Activated CD8-positive, alpha-beta memory T cell treated with anti-CD3 and anti-CD28 coated beads for 36 hours (primary cell): ENCODE measurements around the gene ATAD3B. TPM values are rescaled to one million over a fixed set of nuclear protein-coding genes. Genes with fewer than 3 reads are reported as not detected.
"Not testable (repeated sequence)": the region's sequence is repeated elsewhere in the genome, so short reads cannot be mapped to it uniquely, and the experiment has no call there.

Experiments
- CTCF ChIA-PET: fragments of 350-600 bp; sonication (Branson Sonifier 250); formaldehyde crosslinking; loops from one replicate; lab custom pipeline; 2021; ENCODE audit warnings: antibody characterized with exemption; lab: Charles Lee
- POLR2A ChIA-PET: fragments of 350-600 bp; sonication (Branson Sonifier 250); formaldehyde crosslinking; loops from one replicate; lab custom pipeline; 2021; ENCODE audit warnings: antibody characterized with exemption; lab: Charles Lee
- total RNA-seq, 2 experiments: library from RNA; stranded (reverse); gene quantifications; one replicate each; pipeline ENCODE4 v1.2.3, GENCODE V29; 2021

The ATAD3B gene
- total RNA-seq, 2 experiments from 2014 or later, result 82.9 to 93.1 TPM

DNA sequence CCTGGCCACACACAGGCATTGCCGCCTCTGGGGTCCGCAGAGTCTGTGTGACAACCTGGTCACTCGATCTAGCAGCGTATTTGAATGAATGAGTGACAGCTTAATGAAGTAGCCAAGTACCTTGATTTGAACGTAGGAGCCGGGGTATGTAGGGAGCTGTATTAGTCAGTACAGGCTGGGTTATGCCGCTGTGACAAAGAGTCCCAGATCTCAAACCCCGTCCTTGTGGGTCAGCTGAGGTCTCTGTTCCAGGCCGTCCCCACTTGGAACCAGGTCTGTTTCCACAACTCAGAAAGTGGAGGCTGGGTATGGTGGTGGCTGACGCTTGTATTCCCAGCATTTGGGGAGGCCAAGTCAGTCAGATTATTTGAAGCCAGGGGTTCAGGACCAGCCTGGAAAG, 20.0 kb downstream of the ATAD3B start:
- CTCF ChIA-PET, result no interaction called here
- POLR2A ChIA-PET, result no interaction called here

- CTCF ChIA-PET, POLR2A ChIA-PET: not testable (repeated sequence)
Measured at GRCh38 chr1:1494311-1494710, 22.7 kb downstream of the ATAD3B start.

DNA sequence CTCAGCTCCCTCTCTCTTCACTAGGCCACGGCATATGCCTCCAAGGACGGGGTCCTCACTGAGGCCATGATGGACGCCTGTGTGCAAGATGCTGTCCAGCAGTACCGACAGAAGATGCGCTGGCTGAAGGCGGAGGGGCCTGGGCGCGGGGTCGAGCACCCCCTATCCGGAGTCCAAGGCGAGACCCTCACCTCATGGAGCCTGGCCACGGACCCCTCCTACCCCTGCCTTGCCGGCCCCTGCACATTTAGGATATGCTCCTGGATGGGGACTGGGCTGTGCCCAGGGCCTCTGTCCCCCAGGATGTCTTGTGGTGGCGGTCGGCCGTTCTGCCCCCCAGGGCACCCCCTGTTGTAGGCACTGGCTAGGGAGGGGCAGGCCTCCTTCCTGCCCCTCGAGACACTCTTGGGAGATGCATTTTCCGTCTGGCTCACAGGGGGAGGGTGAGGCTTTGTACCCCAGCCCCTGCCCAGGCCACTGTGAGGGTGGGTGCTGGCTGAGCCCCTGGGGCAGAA, 24.0 kb downstream of the ATAD3B start:
- POLR2A ChIA-PET, CTCF ChIA-PET: not testable (repeated sequence)

- ChIA-PET CTCF (interaction anchor here (0.7 to 1.7 kb wide), 5 partner anchors 21 to 385 kb away, joined by 3 to 5 read pairs (median 3); no protein-coding TSS in a partner anchor), POLR2A (interaction anchor here (1.0 kb wide), 1 partner anchor 157 kb away, joined by 3 read pairs; no protein-coding TSS in a partner anchor)
Measured at GRCh38 chr1:1504777-1505365, 33.3 kb downstream of the ATAD3B start.

DNA sequence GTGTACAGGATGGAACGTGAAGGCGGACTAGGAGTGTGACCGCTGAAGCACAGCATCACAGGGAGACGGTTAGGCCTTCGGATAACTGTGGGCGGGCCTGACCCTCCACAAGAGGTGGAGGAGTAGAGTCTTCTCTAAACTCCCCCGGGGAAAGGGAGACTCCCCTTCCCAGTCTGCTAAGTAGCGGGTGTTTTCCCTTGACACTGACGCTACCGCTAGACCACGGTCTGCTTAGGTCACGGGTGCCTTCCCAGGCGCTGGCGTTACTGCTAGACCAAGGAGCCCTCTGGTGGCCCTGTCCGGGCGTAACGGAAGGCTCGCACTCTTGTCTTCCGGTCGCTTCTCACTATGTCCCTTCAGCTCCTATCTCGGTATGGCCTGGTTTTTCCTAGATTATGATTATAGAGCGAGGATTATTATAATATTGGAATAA, 33.8 kb downstream of the ATAD3B start:
- POLR2A ChIA-PET, result interaction anchor here (1.0 kb wide), 1 partner anchor 157 kb away, joined by 3 read pairs; no protein-coding TSS in a partner anchor
- CTCF ChIA-PET, result interaction anchor here (0.7 to 1.7 kb wide), 5 partner anchors 22 to 386 kb away, joined by 3 to 5 read pairs (median 3); partner anchors contain the start of gene AURKAIP1

GRCh38 chr1:1505801-1506200, 34.2 kb downstream of the ATAD3B start:
- POLR2A ChIA-PET, result interaction anchor here (1.0 kb wide), 1 partner anchor 157 kb away, joined by 3 read pairs; no protein-coding TSS in a partner anchor
- CTCF ChIA-PET, result interaction anchor here (0.7 to 1.3 kb wide), 3 partner anchors 65 to 386 kb away, joined by 3 to 4 read pairs (median 3); partner anchors contain the start of gene AURKAIP1

GRCh38 chr1:1507305-1507704, 35.7 kb downstream of the ATAD3B start:
- CTCF ChIA-PET, result no interaction called here
- POLR2A ChIA-PET, result no interaction called here

DNA sequence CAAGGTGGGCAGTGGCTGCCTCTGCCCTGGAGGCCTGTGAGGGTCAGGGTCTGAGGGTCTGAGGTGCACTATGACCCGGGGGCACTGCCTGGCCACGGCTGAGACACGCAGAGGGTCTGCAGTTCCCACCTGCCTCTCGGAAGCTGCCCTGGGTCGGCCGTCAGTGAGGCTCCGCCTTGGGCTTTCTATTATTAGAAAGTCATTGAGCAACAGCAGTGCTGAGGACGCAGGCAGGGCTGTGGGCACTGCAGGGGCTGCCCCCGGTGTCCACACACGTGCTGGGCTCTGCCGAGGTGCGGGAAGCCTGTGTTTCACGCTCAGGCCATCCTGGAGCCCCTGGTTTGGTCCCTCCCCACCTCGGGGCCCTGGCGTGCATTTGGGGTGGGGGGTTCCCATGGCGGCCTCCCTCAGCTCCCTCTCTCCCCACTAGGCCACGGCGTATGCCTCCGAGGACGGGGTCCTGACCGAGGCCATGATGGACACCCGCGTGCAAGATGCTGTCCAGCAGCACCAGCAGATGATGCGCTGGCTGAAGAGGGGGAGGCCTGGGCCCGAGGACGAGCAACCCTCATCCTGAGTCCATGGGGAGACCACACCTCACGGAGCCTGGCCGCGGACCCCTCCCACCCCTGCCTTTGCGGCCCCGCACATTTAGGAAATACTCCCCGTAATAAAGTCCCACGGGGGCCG, 37.4 kb downstream of the ATAD3B start:
- CTCF ChIA-PET, POLR2A ChIA-PET: not testable (repeated sequence)

DNA sequence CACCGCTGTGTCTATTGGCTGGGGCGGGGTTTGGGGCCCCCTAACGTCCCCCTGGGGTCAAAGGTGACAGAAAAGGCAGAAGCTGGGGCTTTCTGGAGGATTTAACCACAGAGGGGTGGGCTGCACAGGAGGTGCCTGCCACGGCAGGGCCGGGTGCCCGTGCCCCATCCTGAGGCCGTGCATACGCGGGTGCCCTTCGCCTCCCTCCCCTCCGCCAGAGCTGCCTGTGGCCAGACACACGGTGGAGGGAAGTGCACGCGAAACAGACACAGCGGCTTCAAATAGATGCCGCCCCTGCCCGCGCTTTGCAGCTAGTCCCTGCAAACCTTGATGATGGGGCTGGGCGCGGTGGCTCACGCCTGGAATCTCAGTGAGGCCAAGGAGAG, 37.9 kb downstream of the ATAD3B start:
- CTCF ChIA-PET, result interaction anchor here (1.6 kb wide), 1 partner anchor 68 kb away, joined by 3 read pairs; no protein-coding TSS in a partner anchor
- POLR2A ChIA-PET, result not testable (repeated sequence)

DNA sequence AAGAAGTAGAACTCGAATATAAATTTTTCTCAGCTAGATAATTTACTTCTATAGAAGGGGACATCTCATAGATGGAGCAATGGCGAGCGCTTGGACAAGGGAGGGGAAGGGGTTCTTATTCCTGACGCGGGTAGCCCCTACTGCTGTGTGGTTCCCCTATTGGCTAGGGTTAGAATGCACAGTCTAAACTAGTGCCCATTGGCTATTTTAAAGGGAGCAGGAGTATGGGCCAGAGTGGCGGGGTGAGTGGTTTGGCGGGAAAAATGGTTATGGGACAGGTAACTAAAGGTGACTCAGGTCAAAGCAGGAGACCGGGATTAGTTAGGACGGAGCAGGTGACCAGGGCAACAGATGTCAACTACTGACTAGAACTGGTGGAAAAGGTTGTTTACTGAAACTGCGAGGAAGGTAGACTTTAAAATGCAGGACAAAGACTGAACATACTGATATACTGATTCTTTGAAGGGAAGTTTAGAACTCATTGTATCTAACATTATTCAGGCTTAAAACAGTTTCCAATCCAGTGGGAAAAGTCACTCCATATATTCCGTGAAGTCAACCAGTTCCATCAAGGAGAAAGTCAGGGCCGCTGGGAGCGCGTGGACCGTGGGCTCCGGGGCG, 39.5 kb downstream of the ATAD3B start:
- ChIA-PET POLR2A (no interaction called here), CTCF (interaction anchor here (1.2 to 1.6 kb wide), 2 partner anchors 10 to 70 kb away, joined by 3 read pairs; no protein-coding TSS in a partner anchor)

DNA sequence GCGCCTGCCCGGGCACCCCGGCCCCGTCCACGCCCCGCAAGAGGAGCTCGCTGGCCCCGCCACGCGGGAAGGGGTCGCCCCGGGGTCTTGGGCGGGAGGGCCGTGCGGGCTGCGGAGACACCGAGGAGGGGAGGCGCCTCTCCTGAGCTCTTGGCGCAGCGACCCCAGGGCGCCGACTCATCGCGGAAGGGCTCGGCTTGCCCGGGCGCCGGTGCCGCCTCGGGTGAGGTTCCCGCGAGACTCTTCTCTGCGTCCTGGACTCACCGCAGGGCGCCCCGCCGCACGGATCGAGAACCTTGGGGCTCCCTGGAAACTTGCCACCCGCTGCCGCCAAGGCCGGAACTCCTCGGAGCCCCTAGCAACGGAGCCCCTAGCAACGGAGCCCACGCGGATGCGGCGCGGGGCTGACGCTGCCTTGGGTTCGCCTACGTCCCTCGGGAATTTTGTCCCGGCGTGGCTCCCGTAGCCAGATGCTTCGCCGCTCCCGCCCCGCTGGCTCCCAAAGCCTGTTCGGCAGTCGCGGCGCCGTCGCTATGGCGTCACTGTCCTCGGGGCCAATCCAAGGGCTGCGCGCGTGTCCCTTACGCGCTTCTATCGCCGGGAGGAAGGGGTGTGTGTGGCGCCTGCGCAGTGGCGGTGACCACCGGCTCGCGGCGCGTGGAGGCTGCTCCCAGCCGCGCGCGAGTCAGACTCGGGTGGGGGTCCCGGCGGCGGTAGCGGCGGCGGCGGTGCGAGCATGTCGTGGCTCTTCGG, 40.1 kb downstream of the ATAD3B start, which contains the start of gene ATAD3A:
TSS of gene ATAD3A (plus strand) at position 630 of the 753 bp plus-strand sequence. CDS start at position 737, 107 bp downstream.
- ChIA-PET CTCF (interaction anchor here (1.2 kb wide), 1 partner anchor 11 kb away, joined by 3 read pairs; no protein-coding TSS in a partner anchor), POLR2A (no interaction called here)

DNA sequence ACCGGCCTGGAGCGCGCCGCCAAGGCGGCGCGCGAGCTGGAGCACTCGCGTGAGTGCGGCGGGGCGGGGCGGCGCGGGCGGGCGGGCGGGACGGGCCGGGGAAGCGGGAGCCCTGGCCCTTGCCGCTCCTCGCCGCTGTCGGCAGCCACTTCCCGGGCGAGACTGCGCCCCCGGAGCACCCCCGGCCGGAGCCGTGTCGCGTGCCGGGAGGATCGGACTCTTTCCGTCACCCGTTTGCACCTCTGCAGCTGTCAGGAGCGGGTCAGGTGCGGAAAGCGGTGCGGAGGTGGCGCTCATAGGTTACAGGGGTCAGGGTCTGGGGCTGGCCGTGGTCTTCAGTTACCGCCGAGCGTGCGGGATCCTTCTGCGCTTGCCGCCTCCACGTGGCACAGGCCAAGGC, 40.9 kb downstream of the ATAD3B start:
- CTCF ChIA-PET, POLR2A ChIA-PET: not testable (repeated sequence)

DNA sequence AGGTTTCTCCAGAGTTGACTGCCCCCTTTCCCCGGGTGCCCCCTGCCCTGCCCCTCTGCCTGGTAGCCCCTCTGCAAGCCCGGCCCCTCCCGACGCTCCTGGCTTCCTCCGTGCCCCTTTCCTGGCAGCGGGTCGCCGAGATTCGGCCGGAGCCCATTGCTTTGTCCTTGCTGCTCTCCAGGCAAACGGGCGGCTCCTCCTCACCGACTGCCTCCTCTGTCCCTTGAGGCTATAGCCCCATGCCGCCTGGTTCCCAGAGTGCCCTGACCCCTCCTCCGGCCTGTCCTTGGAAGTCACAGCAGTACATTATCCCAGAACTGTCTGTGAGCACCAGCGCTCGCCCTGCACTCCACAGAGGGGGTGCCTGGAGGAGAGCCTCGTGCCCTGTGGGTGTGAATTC, 42.1 kb downstream of the ATAD3B start:
- POLR2A ChIA-PET, CTCF ChIA-PET: not testable (repeated sequence)

GRCh38 chr1:1514376-1514775, 42.8 kb downstream of the ATAD3B start:
- CTCF ChIA-PET, POLR2A ChIA-PET: not testable (repeated sequence)

DNA sequence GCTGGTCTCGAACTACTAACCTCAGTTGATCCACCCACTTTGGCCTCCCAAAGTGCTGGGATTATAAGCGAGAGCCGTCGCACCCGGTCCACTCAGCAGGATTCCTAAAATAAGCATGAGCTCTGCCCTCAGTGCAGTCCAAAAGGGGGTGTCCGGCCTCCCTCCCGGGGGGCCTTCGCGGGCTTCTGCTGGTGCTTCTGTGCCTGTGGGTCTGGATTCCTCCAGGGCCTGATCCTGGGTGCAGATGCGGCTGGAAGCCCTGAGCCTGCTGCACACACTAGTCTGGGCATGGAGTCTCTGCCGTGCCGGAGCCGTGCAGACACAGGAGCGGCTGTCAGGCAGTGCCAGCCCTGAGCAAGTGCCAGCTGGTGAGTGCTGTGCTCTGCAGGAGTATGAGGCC, 45.4 kb downstream of the ATAD3B start:
- POLR2A ChIA-PET, result interaction anchor here (0.5 kb wide), 1 partner anchor 73 kb away, joined by 5 read pairs; no protein-coding TSS in a partner anchor

GRCh38 chr1:1517973-1518620, 46.5 kb downstream of the ATAD3B start:
- CTCF ChIA-PET, result no interaction called here
- POLR2A ChIA-PET, result no interaction called here

More for the DNA sequence above, 45.4 kb downstream of the ATAD3B start:
- CTCF ChIA-PET, result not testable (repeated sequence)

GRCh38 chr1:1518621-1519007, 47.0 kb downstream of the ATAD3B start:
- CTCF ChIA-PET, POLR2A ChIA-PET: not testable (repeated sequence)

DNA sequence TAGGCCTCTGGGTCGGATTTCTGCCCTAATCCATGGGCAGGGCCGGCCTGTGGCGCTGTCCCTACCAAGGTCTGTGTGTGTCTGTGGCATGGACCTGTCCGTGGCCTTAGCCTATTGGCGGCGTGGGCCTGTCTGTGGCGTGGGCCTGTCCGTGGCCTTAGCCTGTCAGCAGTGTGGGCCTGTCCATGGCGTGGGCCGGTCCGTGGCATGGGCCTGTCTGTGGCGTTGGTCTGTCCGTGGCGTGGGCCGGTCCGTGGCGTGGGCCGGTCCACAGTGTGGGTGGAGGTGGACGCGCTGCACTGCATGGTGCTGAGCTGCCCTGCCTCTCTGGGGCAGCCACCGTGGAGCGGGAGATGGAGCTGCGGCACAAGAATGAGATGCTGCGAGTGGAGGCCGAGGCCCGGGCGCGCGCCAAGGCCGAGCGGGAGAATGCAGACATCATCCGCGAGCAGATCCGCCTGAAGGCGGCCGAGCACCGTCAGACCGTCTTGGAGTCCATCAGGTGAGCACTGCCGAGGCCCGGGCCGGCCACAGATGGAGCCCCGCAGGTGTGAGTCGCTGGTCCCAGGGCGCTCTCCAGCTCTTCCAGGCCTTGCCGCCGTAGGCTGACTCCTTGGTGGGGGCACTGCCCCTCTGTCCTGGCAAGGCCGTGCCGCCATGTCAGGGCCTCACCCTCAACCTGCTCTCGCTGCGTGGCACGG, 48.4 kb downstream of the ATAD3B start:
- CTCF ChIA-PET, POLR2A ChIA-PET: not testable (repeated sequence)
